ENCODE measurements around the gene TUBA3C.

DNA sequence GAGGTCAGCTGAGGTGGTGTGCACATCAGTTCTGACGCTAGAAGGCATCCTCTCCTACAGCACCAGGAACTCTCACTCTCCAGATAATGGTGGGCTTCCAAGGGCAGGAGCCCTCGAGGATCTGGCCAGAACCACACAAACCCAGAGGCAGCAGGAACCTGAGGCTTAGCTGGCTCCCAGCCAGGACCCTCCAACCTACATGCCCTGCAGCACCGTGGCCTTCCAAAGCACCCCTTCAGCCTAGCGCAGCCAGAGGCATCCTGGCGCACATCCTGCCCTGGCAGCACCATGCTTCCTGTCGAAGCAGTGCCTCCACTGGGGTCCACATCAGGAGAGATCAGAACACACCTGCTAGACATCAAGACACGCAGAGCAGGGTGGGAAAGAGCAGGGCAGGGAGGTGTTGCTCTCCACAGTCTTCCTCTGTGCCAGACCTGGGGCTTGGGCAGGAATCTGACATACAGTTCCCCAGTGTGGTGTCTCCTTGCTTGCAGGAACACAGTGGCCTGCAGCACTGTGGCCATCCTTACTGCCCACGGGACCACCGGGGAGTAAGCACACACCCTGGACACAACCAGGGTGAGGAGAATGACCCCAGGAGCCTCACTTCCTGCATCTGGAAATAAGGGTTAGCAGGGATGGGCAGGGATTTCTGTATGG is 21.7 kb downstream of the TUBA3C start:
- TF ChIP-seq, protein P1, sequence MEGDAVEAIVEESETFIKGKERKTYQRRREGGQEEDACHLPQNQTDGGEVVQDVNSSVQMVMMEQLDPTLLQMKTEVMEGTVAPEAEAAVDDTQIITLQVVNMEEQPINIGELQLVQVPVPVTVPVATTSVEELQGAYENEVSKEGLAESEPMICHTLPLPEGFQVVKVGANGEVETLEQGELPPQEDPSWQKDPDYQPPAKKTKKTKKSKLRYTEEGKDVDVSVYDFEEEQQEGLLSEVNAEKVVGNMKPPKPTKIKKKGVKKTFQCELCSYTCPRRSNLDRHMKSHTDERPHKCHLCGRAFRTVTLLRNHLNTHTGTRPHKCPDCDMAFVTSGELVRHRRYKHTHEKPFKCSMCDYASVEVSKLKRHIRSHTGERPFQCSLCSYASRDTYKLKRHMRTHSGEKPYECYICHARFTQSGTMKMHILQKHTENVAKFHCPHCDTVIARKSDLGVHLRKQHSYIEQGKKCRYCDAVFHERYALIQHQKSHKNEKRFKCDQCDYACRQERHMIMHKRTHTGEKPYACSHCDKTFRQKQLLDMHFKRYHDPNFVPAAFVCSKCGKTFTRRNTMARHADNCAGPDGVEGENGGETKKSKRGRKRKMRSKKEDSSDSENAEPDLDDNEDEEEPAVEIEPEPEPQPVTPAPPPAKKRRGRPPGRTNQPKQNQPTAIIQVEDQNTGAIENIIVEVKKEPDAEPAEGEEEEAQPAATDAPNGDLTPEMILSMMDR (conservative IDR thresholded peaks at IDR 0.05) = no peak
- no peak for TF ChIP-seq EZH2 (IDR thresholded peaks at IDR 0.05; ENCODE audit: low read depth)
